Endodermal cell (in vitro differentiated cells): ENCODE data around the gene PHF8. TPM values are rescaled to one million over a fixed set of nuclear protein-coding genes. Genes with fewer than 3 reads are reported as not detected.

ENCODE experiments used
- DNase-seq: peaks from one replicate; pipeline ENCODE4 v3.0.0-alpha.2; 2017
- H3K27ac ChIP-seq: 2 replicates; pipeline ENCODE4 v1.5.1; 2013; ENCODE audit warnings: mild to moderate bottlenecking, low read depth, low read length, moderate library complexity
- H3K27me3 ChIP-seq: 2 replicates; pipeline ENCODE4 v1.6.1; 2013; ENCODE audit warnings: mild to moderate bottlenecking, low read length, moderate library complexity; ENCODE audit not compliant: insufficient read depth, control insufficient read depth, poor library complexity, severe bottlenecking
- H3K36me3 ChIP-seq: 2 replicates; pipeline ENCODE4 v1.7.0; 2013; ENCODE audit warnings: mild to moderate bottlenecking, low read length, moderate library complexity; ENCODE audit not compliant: control insufficient read depth, insufficient read depth
- H3K4me1 ChIP-seq: one replicate; pipeline ENCODE4 v1.7.0; 2013; ENCODE audit warnings: low read length; ENCODE audit not compliant: control insufficient read depth, insufficient read depth
- H3K4me3 ChIP-seq: 2 replicates; pipeline ENCODE4 v1.5.1; 2013; ENCODE audit warnings: mild to moderate bottlenecking, low read length, moderate library complexity
- H3K9ac ChIP-seq: 2 replicates; pipeline ENCODE4 v1.6.1; 2013; ENCODE audit warnings: mild to moderate bottlenecking, low read length, moderate library complexity; ENCODE audit not compliant: poor library complexity, severe bottlenecking; ENCODE audit errors: extremely low read depth
- H3K9me3 ChIP-seq: 2 replicates; pipeline ENCODE4 v1.6.1; 2013; ENCODE audit warnings: mild to moderate bottlenecking, low read length, moderate library complexity; ENCODE audit not compliant: control insufficient read depth
- H3K27ac Mint-ChIP-seq: 2 replicates; pipeline ENCODE4 v1.8.0; 2020; ENCODE audit warnings: mixed read lengths
- H3K27me3 Mint-ChIP-seq: 2 replicates; pipeline ENCODE4 v1.8.0; 2021; ENCODE audit warnings: mild to moderate bottlenecking, mixed read lengths; ENCODE audit not compliant: insufficient read depth
- H3K36me3 Mint-ChIP-seq: 2 replicates; pipeline ENCODE4 v1.8.0; 2020; ENCODE audit warnings: low read depth, mixed read lengths
- H3K4me1 Mint-ChIP-seq: 2 replicates; pipeline ENCODE4 v1.8.0; 2020; ENCODE audit warnings: mixed read lengths
- H3K4me3 Mint-ChIP-seq: 2 replicates; pipeline ENCODE4 v1.8.0; 2020; ENCODE audit warnings: mild to moderate bottlenecking, moderate library complexity, mixed read lengths
- H3K9me3 Mint-ChIP-seq: 2 replicates; pipeline ENCODE4 v1.8.0; 2020; ENCODE audit warnings: mild to moderate bottlenecking, mixed read lengths
- CTCF ChIP-seq: fragments of 200-600 bp; sonication (generic); conservative IDR thresholded peaks from 2 replicates; pipeline ENCODE4 v1.5.0; 2021; ENCODE audit warnings: antibody characterized with exemption, mild to moderate bottlenecking
- WGBS, 2 experiments: methylation state at CpG; one replicate each; pipeline versions ENCODE4 v1.1.5 to v1.1.7; 2013; ENCODE audit warnings: missing lambda C conversion rate in 2 of 2, mixed read lengths in 1 of 2; ENCODE audit not compliant: insufficient coverage in 1 of 2, insufficient read length in 1 of 2; 5-methylcytosine and 5-hydroxymethylcytosine counted together
- total RNA-seq, 2 donors: library from RNA; stranded (reverse); fragmentation: NEBNext Ultra II Directional in 1 of 2; extraction: Animal tissue kit (Norgen Biotek cat#: 25700) in 1 of 2; gene quantifications; 2 replicates in 1 of 2; 3 replicates in 1 of 2; pipeline ENCODE4 v1.2.1, GENCODE V29; 2021

The PHF8 gene
- total RNA-seq, 2 donors from 2014 or later, result 30.6 to 36.4 TPM

GRCh38 chrX:54045563-54046228 is 1.4 kb upstream of the PHF8 start:
- peaks cover 8% of the 10 kb centered on the region for H3K4me1 Mint-ChIP-seq
- peaks cover 8% of the 10 kb centered on the region for H3K36me3 Mint-ChIP-seq
- H3K27ac ChIP-seq, result peak overlapping the region; percentile 96
- no peaks in the 10 kb centered on the region for H3K27me3 Mint-ChIP-seq
- peak overlapping the region; percentile 99 for H3K27ac Mint-ChIP-seq
- no peaks in the 10 kb centered on the region for H3K4me1 ChIP-seq
- H3K36me3 ChIP-seq, result peaks cover 6% of the 10 kb centered on the region
- H3K4me3 Mint-ChIP-seq, result peak overlapping the region; percentile 86
- no peak for DNase-seq
- H3K9me3 Mint-ChIP-seq, result peaks cover 62% of the 10 kb centered on the region
- no peaks in the 10 kb centered on the region for H3K9me3 ChIP-seq
- peak overlapping the region; percentile 77 for H3K4me3 ChIP-seq
- WGBS, 2 experiments, result 89 to 100% methylated on average over 1 to 12 of the region's 12 CpGs
- no peak for TF ChIP-seq CTCF
- H3K27me3 ChIP-seq, result no peaks in the 10 kb centered on the region
- no peak overlapping the region for H3K9ac ChIP-seq

- Mint-ChIP-seq H3K4me1 (peaks cover 8% of the 10 kb centered on the region), H3K9me3 (peaks cover 59% of the 10 kb centered on the region), H3K36me3 (peaks cover 11% of the 10 kb centered on the region), H3K4me3 (peak overlapping the region; percentile 86), H3K27me3 (no peaks in the 10 kb centered on the region), H3K27ac (peak overlapping the region; percentile 99)
- DNase-seq, result no peak
- Histone ChIP-seq H3K27ac (peak overlapping the region; percentile 96), H3K36me3 (peaks cover 8% of the 10 kb centered on the region), H3K4me1 (no peaks in the 10 kb centered on the region), H3K4me3 (peak overlapping the region; percentile 77), H3K9ac (peak overlapping the region; percentile 69), H3K27me3 (no peaks in the 10 kb centered on the region), H3K9me3 (no peaks in the 10 kb centered on the region)
- TF ChIP-seq CTCF, result no peak
- 0 to 3% methylated on average over 3 to 9 of the region's 10 CpGs for WGBS, 2 experiments
Measured at GRCh38 chrX:54044877-54045338, 635 bp upstream of the PHF8 start.

GRCh38 chrX:54043541-54044125 is 640 bp downstream of the PHF8 start:
- Mint-ChIP-seq H3K27ac (peak overlapping the region; percentile 99), H3K9me3 (peaks cover 49% of the 10 kb centered on the region), H3K36me3 (peaks cover 11% of the 10 kb centered on the region), H3K27me3 (no peaks in the 10 kb centered on the region), H3K4me1 (peaks cover 5% of the 10 kb centered on the region), H3K4me3 (peak overlapping the region; percentile 86)
- TF ChIP-seq CTCF, result no peak
- peaks cover 10% of the 10 kb centered on the region for H3K36me3 ChIP-seq
- H3K9ac ChIP-seq, result peak overlapping the region; percentile 90
- no peaks in the 10 kb centered on the region for H3K9me3 ChIP-seq
- no peaks in the 10 kb centered on the region for H3K4me1 ChIP-seq
- H3K4me3 ChIP-seq, result peak overlapping the region; percentile 93
- WGBS, 2 experiments, result 0% methylated on average over 43 of the region's 43 CpGs; no CpG with 5 or more reads in 1 of the 2 experiments
- H3K27me3 ChIP-seq, result no peaks in the 10 kb centered on the region
- H3K27ac ChIP-seq, result peak overlapping the region; percentile 96
- DNase-seq, result peak; percentile 75
